ENCODE measurements around the gene RXFP1.

GRCh38 chr4:158597879-158598596, 76.4 kb downstream of the RXFP1 start:
- TF ChIP-seq EZH2 (IDR thresholded peaks at IDR 0.05; ENCODE audit: insufficient read depth, poor library complexity, severe bottlenecking) (no peak), EZH2phosphoT487 (IDR thresholded peaks at IDR 0.05; ENCODE audit: insufficient read depth, low read depth) (no peak)
